GM19324 (cell line): ENCODE measurements around the gene HAPLN2.
"Not testable (repeated sequence)": the region's sequence is repeated elsewhere in the genome, so short reads cannot be mapped to it uniquely, and the experiment has no call there.

ENCODE experiments used
- ATAC-seq: cut with Tn5 transposase; IDR thresholded peaks from one replicate; pipeline ENCODE4 v1.9.1; 2021; ENCODE audit warnings: mild to moderate bottlenecking, moderate library complexity; ENCODE audit not compliant: unreplicated experiment, low FRiP score

HAPLN2 gene

GRCh38 chr1:156591432-156592157 is 27.6 kb upstream of the HAPLN2 start, which contains the start of gene NAXE:
TSS of gene NAXE (plus strand) at chr1:156591776. CDS start at chr1:156591805, 29 bp downstream.
- ATAC-seq, result peak; percentile 82

GRCh38 chr1:156592158-156592909 is 26.9 kb upstream of the HAPLN2 start:
- no peak for ATAC-seq

GRCh38 chr1:156592910-156593660 is 26.1 kb upstream of the HAPLN2 start:
- ATAC-seq, result no peak

GRCh38 chr1:156593661-156593989 is 25.6 kb upstream of the HAPLN2 start:
- no peak for ATAC-seq

GRCh38 chr1:156594190-156594589 is 25.0 kb upstream of the HAPLN2 start:
- ATAC-seq, result no peak

- no peak for ATAC-seq
Measured at GRCh38 chr1:156595016-156595415, 24.2 kb upstream of the HAPLN2 start.

GRCh38 chr1:156596426-156596825 is 22.8 kb upstream of the HAPLN2 start:
- no peak for ATAC-seq

GRCh38 chr1:156598125-156598524 is 21.1 kb upstream of the HAPLN2 start:
- ATAC-seq, result no peak

- ATAC-seq, result no peak
Measured at GRCh38 chr1:156598731-156599432, 20.3 kb upstream of the HAPLN2 start.

GRCh38 chr1:156599811-156600210 is 19.4 kb upstream of the HAPLN2 start:
- no peak for ATAC-seq

GRCh38 chr1:156600733-156601121 is 18.5 kb upstream of the HAPLN2 start:
- no peak for ATAC-seq

GRCh38 chr1:156601122-156601830 is 17.9 kb upstream of the HAPLN2 start, which contains the start of gene GPATCH4:
TSS of gene GPATCH4 (minus strand) at chr1:156601479.
- ATAC-seq, result peak; percentile 63

- ATAC-seq, result peak; percentile 12
Measured at GRCh38 chr1:156601892-156602291, 17.3 kb upstream of the HAPLN2 start.

- ATAC-seq, result no peak
Measured at GRCh38 chr1:156602557-156602993, 16.6 kb upstream of the HAPLN2 start.

GRCh38 chr1:156607344-156607743 is 11.9 kb upstream of the HAPLN2 start:
- not testable (repeated sequence) for ATAC-seq

GRCh38 chr1:156608036-156608674 is 11.1 kb upstream of the HAPLN2 start:
- no peak for ATAC-seq

- ATAC-seq, result no peak
Measured at GRCh38 chr1:156608981-156609380, 10.2 kb upstream of the HAPLN2 start.

GRCh38 chr1:156610072-156610471 is 9.1 kb upstream of the HAPLN2 start:
- ATAC-seq, result not testable (repeated sequence)

- no peak for ATAC-seq
Measured at GRCh38 chr1:156612666-156613065, 6.5 kb upstream of the HAPLN2 start.
